AG04450 (cell line): ENCODE results near the gene IQCB1. TPM values are rescaled to one million over a fixed set of nuclear protein-coding genes. Genes with fewer than 3 reads are reported as not detected.
A peak's percentile ranks its signal among the peaks of the same experiment; 100 is the strongest.
"Not testable (repeated sequence)": the region's sequence is repeated elsewhere in the genome, so short reads cannot be mapped to it uniquely, and the experiment has no call there.

ENCODE experiments used
- CTCF ChIA-PET: fragments of 300-600, 350-600 bp; formaldehyde crosslinking; extraction: SDS; loops from one replicate; lab custom pipeline; 2022; ENCODE audit warnings: antibody characterized with exemption, inconsistent platforms; lab: Charles Lee
- POLR2A ChIA-PET: fragments of 350-600 bp; formaldehyde crosslinking; extraction: SDS; loops from one replicate; lab custom pipeline; 2021; ENCODE audit warnings: antibody characterized with exemption, inconsistent platforms; lab: Yijun Ruan, JAX
- DNase-seq: peaks from one replicate; pipeline ENCODE4 v3.0.0-alpha.2; 2011; ENCODE audit warnings: low read depth, low spot score
- H3K27ac ChIP-seq: one replicate; pipeline ENCODE4 v1.5.1; 2012; ENCODE audit warnings: low read depth, low read length, control low read depth
- H3K27me3 ChIP-seq: one replicate; pipeline ENCODE4 v1.6.0; 2012; ENCODE audit warnings: low read length; ENCODE audit not compliant: control insufficient read depth, insufficient read depth
- H3K4me3 ChIP-seq: 2 replicates; pipeline ENCODE4 v1.5.1; 2011; ENCODE audit warnings: mild to moderate bottlenecking, low read depth, low read length, control low read depth
- H3K9me3 ChIP-seq: 2 replicates; pipeline ENCODE4 v1.5.1; 2012; ENCODE audit warnings: low read length; ENCODE audit not compliant: control insufficient read depth, insufficient read depth
- CTCF ChIP-seq: IDR thresholded peaks from 2 replicates; pipeline ENCODE4 v1.5.1; 2011; ENCODE audit warnings: low read depth, low read length, control low read depth, inconsistent platforms
- polyA plus RNA-seq: library from polyadenylated mRNA; depleted of rRNA; stranded (reverse); fragments of >200 nt; gene quantifications from 2 replicates; pipeline ENCODE4 v1.2.3, GENCODE V29; 2011

Gene IQCB1
- polyA plus RNA-seq, 1 experiment = 19.3 TPM

GRCh38 chr3:121796970-121797369 lies 37.9 kb downstream of the IQCB1 start:
- TF ChIP-seq CTCF = no peak
- no peak overlapping the region for H3K4me3 ChIP-seq

GRCh38 chr3:121794264-121794983 lies 40.4 kb downstream of the IQCB1 start:
- CTCF ChIA-PET = interaction anchor here (0.5 kb wide), 1 partner anchor 248 kb away, joined by 4 read pairs; no protein-coding TSS in a partner anchor
- H3K27me3 ChIP-seq = no peaks in the 10 kb centered on the region
- TF ChIP-seq CTCF = no peak
- no peaks in the 10 kb centered on the region for H3K9me3 ChIP-seq
- no peak for DNase-seq
- no peak overlapping the region for H3K27ac ChIP-seq
- H3K4me3 ChIP-seq = no peak overlapping the region
- POLR2A ChIA-PET = no interaction called here

More at GRCh38 chr3:121796970-121797369, 37.9 kb downstream of the IQCB1 start:
- CTCF ChIA-PET = no interaction called here
- DNase-seq = no peak
- Histone ChIP-seq H3K27me3 (no peaks in the 10 kb centered on the region), H3K27ac (no peak overlapping the region), H3K9me3 (no peaks in the 10 kb centered on the region)
- POLR2A ChIA-PET = no interaction called here

DNA sequence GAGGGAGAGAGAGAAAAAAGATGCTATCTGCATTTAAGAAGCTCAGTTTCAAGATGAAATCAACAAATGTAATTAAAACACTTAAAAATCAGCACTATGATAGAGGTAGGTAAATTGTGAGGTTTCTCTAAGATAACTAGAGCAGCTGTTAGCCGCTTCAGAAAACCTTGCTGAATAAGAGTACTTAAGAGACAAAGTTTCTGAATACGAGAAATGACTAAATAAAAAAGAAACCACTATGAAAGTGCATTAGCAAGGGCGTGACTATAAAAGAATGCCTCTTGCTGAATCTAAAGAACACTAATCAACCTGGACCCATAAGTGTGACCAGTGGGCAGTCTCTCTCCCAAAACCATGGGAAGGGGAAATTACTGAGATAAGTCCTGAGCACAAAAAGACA lies 41.8 kb downstream of the IQCB1 start:
- Histone ChIP-seq H3K27me3 (no peaks in the 10 kb centered on the region), H3K9me3 (no peaks in the 10 kb centered on the region), H3K4me3 (no peak overlapping the region), H3K27ac (no peak overlapping the region)
- TF ChIP-seq CTCF = no peak
- DNase-seq = no peak
- ChIA-PET CTCF (no interaction called here), POLR2A (no interaction called here)

DNA sequence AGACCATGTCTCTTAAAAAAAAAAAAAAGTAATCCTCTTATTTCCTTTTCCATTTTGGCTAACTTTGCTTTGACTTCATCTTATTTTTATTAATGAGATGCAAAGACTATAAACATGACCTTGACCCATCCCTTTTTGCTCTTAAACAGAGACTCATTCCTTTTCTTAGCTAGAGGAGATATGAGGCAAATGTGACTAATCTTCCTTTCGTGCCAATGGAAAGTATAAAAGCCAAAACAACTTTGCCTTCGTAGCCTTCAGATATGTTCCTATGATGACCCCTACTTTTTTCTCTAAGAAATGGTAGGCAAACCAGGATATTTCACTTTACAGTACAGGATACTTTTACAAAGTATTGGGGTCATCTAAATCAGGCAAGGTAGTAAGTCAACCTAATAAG lies 48.4 kb downstream of the IQCB1 start:
- peak; percentile 7 for DNase-seq
- POLR2A ChIA-PET = no interaction called here
- Histone ChIP-seq H3K27me3 (no peaks in the 10 kb centered on the region), H3K27ac (no peak overlapping the region), H3K9me3 (no peaks in the 10 kb centered on the region), H3K4me3 (no peak overlapping the region)
- no peak for TF ChIP-seq CTCF
- CTCF ChIA-PET = no interaction called here

GRCh38 chr3:121782784-121783183 lies 52.1 kb downstream of the IQCB1 start:
- H3K9me3 ChIP-seq, CTCF ChIA-PET, POLR2A ChIA-PET, H3K4me3 ChIP-seq, DNase-seq, H3K27ac ChIP-seq, H3K27me3 ChIP-seq: not testable (repeated sequence)
